ENCODE results near the gene ERCC6L.

The ERCC6L gene

DNA sequence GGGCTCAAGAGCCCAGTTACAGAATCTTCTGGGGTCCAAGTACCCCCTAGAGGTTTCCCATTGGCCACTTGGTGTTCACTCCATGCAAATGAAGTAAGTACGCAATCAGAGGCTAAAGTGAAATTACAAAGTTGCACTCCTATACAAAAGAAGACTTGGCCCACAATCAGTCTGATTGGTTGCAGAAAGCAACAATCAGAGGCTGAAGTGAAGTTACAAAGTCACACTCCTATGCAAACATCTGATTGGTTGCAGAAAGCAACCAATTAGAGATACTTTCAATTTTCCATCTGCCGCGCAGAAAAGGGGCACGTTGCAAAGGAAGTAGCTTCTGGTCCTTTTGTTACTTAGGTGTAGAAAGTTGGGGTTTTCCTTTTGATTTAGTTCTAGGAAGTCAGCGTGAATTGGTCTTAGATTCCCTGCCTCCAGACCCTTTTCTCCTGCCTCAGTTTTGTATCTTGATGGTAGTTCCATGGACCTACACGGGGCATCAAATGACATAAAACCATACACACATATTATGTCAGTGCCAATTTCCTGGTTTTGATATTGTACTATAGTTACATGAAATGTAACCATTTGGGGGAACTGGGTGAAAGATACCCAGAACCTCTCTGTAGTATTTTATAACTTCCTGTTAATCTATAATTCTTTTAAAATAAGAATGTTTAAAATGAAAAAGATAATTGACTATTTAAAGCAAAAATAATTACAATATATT is 69.7 kb downstream of the ERCC6L start:
- ATAC-seq (peak; percentile 57), DNase-seq (peak; percentile 6)

DNA sequence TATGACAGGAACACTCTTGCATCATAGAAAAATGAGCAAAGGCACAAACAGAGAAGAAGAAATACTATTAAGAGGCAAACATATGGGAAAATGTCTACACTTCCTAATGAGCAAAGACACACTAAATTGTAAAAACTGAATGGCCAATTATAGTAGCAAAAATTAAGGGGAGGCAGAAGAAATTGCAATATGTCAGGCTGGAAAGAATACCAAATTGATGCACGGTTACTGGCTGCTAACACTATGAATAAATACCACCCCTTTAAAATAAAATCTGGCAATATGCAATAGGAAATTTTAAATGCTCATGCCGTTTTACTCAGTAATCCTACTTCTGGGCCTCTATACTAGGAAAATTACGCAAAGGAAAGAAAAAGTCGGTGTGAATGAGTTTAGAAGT is 73.3 kb downstream of the ERCC6L start:
- DNase-seq: no peak
- no peak for ATAC-seq

DNA sequence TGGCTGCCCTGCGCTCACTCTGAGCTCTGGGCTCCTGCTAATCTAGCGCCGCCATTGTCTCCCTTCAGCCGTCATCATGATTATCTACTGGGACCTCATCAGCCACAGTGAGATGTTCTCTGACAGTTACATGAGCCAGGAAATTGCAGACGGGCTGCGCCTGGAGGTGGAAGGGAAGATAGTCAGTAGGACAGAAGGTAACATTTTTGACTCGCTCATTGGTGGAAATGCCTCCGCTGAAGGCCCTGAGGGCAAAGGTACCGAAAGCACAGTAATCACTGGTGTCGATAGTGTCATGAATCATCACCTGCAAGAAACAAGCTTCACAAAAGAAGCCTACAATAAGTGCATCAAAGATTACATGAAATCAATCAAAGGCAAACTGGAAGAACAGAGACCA is 79.1 kb downstream of the ERCC6L start:
- ATAC-seq: no peak
- DNase-seq: no peak

DNA sequence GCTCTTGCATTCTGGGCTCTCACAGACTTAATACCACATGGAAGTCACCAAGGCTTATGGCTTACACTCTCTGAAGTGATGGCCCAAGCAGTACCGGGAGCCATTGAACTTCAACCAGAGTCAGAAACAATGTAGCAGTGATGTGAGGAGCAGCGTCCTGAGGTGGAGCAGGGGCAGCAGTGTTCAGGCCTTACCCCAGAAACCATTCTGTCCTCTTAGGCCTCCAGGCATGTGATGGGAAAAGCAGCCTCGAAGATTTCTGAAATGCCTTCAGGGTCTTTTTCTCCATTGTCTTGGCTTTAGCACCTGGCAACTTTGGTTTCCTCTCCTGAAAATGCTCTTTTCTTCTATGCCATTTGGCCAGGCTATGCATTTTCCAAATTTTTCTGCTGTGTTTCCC is 80.1 kb downstream of the ERCC6L start:
- DNase-seq (no peak), ATAC-seq (no peak)
